Heart left ventricle (tissue), 13 donors: ENCODE results near the gene CDH13.

Experiments used
- POLR2A ChIP-seq, 2 donors: fragments of 450-650 bp; IDR thresholded peaks; one replicate each; pipeline ENCODE4 v1.6.1; 2017; ENCODE audit warnings: antibody characterized with exemption in 2 of 2, mild to moderate bottlenecking in 2 of 2, moderate library complexity in 2 of 2
- TF ChIP-seq, protein P1 (sequence below), 12 donors: fragments of 200-600 bp; sonication (generic) in 4 of 12; IDR thresholded peaks; one replicate each; pipeline versions ENCODE4 v1.5.0 to v1.8.0; 2018 to 2022; ENCODE audit warnings: antibody characterized with exemption in 12 of 12, mild to moderate bottlenecking in 5 of 12
- donor health status: ischemic (EF 13 %, LVEDD 7.1; RV severe dilation, severe dysfunction).
- donor health status: DM: no; HTN: yes; CAD: no.
- donor health status: DM: no; HTN: no; CAD: no.
- donor health status: ischemic (EF 25% LVEDD 6.9; RV normal size, moderate dysfunction).
- donor health status: ischemic (EF 25% LVEDD 5.7; RV mildly dilated, moderate dysfunction).
- donor health status: ischemic (EF 35%, LVEDD 5.7; RV mildly dilated, moderate dysfunction).
- donor health status: nonischemic (EF 11% LVEDD 7.7; RV severe dilation, severe dysfunction).
- donor health status: DM: yes; HTN: yes; CAD: no.
- donor health status: PGD.
- donor health status: ischemic (EF 29% LVEDD 5.4; RV normal size, mild dysfunction).
- donor health status: nonischemic (EF 23%, LVEDD 6.1; RV moderate dilation, normal function).

DNA sequence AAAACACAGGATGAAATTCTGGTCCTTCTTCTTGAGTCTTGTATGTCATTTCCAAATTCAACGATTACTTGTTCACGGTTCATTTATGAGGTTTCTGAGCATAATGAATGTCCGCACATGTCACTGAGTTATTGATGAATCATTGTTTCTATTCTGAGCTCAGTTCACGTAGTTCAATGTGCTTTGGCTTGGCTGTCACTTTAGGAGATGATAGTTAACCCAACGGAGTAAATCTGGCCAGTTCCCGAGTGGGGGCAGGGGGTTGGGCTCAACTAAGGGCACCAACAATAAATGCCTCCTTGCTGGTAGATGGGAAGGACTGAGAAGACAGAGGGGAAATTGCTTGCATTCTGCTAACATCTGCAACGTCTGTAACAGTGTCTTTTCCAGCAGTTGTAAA is 941.6 kb downstream of the CDH13 start:
- TF ChIP-seq, protein P1, sequence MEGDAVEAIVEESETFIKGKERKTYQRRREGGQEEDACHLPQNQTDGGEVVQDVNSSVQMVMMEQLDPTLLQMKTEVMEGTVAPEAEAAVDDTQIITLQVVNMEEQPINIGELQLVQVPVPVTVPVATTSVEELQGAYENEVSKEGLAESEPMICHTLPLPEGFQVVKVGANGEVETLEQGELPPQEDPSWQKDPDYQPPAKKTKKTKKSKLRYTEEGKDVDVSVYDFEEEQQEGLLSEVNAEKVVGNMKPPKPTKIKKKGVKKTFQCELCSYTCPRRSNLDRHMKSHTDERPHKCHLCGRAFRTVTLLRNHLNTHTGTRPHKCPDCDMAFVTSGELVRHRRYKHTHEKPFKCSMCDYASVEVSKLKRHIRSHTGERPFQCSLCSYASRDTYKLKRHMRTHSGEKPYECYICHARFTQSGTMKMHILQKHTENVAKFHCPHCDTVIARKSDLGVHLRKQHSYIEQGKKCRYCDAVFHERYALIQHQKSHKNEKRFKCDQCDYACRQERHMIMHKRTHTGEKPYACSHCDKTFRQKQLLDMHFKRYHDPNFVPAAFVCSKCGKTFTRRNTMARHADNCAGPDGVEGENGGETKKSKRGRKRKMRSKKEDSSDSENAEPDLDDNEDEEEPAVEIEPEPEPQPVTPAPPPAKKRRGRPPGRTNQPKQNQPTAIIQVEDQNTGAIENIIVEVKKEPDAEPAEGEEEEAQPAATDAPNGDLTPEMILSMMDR (IDR thresholded peaks at IDR 0.05), result no peak
- TF ChIP-seq POLR2A (IDR thresholded peaks at IDR 0.05), result no peak
